Measurements from ENCODE around the gene KLC1.

KLC1 gene

GRCh38 chr14:103616635-103617300, 12.2 kb upstream of the KLC1 start:
- H3K4me1 Mint-ChIP-seq (ENCODE audit: low read depth), result no peaks in the 10 kb centered on the region

GRCh38 chr14:103619057-103619456, 10.0 kb upstream of the KLC1 start:
- no peaks in the 10 kb centered on the region for H3K9me3 Mint-ChIP-seq
- no peak overlapping the region for H3K27ac Mint-ChIP-seq
- peaks cover 7% of the 10 kb centered on the region for H3K27me3 Mint-ChIP-seq (ENCODE audit: low read depth)
- no peaks in the 10 kb centered on the region for H3K4me1 Mint-ChIP-seq (ENCODE audit: low read depth)
- H3K36me3 Mint-ChIP-seq (ENCODE audit: low read depth), result no peaks in the 10 kb centered on the region
- H3K4me3 Mint-ChIP-seq, result no peak overlapping the region

More at GRCh38 chr14:103616635-103617300, 12.2 kb upstream of the KLC1 start:
- Mint-ChIP-seq H3K9me3 (no peaks in the 10 kb centered on the region), H3K27me3 (ENCODE audit: low read depth) (peaks cover 3% of the 10 kb centered on the region), H3K4me3 (no peak overlapping the region), H3K36me3 (ENCODE audit: low read depth) (no peaks in the 10 kb centered on the region), H3K27ac (no peak overlapping the region)

GRCh38 chr14:103621860-103622259, 7.2 kb upstream of the KLC1 start:
- no peaks in the 10 kb centered on the region for H3K36me3 Mint-ChIP-seq (ENCODE audit: low read depth)
- no peaks in the 10 kb centered on the region for H3K9me3 Mint-ChIP-seq
- peaks cover 10% of the 10 kb centered on the region for H3K4me1 Mint-ChIP-seq (ENCODE audit: low read depth)
- no peak overlapping the region for H3K4me3 Mint-ChIP-seq
- H3K27ac Mint-ChIP-seq, result no peak overlapping the region
- peaks cover 7% of the 10 kb centered on the region for H3K27me3 Mint-ChIP-seq (ENCODE audit: low read depth)

DNA sequence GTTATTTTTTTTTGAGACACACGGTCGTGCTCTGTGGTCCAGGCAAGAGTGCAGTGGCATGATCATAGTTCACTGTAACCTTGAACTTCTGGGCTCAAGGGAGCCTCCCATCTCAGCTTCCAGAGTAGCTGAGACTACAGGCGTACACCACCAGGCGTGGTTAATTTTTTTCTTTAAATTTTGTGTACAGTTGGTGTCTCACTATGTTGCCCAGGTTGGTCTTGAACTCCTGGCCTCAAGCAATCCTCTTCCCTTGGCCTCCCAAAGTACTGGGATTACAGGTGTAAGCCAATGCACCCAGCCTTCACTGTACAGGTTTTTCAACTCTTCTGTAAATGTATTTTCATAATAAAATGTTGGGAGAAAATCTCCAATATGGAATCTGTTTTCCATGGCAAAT, 5.7 kb upstream of the KLC1 start:
- no peak overlapping the region for H3K4me3 Mint-ChIP-seq
- H3K36me3 Mint-ChIP-seq (ENCODE audit: low read depth), result no peaks in the 10 kb centered on the region
- no peak overlapping the region for H3K27ac Mint-ChIP-seq
- peaks cover 7% of the 10 kb centered on the region for H3K27me3 Mint-ChIP-seq (ENCODE audit: low read depth)
- H3K9me3 Mint-ChIP-seq, result no peaks in the 10 kb centered on the region
- H3K4me1 Mint-ChIP-seq (ENCODE audit: low read depth), result peaks cover 12% of the 10 kb centered on the region

- H3K27ac Mint-ChIP-seq, result no peak overlapping the region
- no peaks in the 10 kb centered on the region for H3K36me3 Mint-ChIP-seq (ENCODE audit: low read depth)
- peaks cover 12% of the 10 kb centered on the region for H3K4me1 Mint-ChIP-seq (ENCODE audit: low read depth)
- no peak overlapping the region for H3K4me3 Mint-ChIP-seq
- H3K27me3 Mint-ChIP-seq (ENCODE audit: low read depth), result peaks cover 7% of the 10 kb centered on the region
- H3K9me3 Mint-ChIP-seq, result no peaks in the 10 kb centered on the region
Measured at GRCh38 chr14:103623883-103624482, 5.0 kb upstream of the KLC1 start.

DNA sequence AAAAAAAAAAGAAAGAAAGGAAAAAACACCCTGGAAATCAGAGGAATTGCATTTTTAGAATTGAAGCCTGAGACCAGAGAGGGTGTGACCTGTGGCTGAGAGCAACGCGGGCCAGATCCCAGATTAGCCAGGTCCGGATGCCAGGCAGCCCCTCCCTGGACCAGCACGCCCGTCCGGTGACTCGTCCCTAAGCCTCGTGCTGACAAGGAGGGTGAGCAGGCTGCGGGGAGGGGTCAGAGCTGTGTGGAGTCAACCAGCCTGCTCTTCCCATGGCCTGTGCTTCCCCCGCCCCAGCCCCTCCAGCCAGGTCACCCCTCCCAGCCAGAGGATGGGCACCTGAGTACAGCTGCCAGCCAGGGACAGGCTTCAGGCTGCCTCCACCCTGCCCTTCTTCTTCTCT, 4.2 kb upstream of the KLC1 start:
- peaks cover 12% of the 10 kb centered on the region for H3K4me1 Mint-ChIP-seq (ENCODE audit: low read depth)
- H3K9me3 Mint-ChIP-seq, result no peaks in the 10 kb centered on the region
- H3K27ac Mint-ChIP-seq, result peak overlapping the region; percentile 85
- H3K4me3 Mint-ChIP-seq, result peak overlapping the region; percentile 71
- no peaks in the 10 kb centered on the region for H3K36me3 Mint-ChIP-seq (ENCODE audit: low read depth)
- peaks cover 7% of the 10 kb centered on the region for H3K27me3 Mint-ChIP-seq (ENCODE audit: low read depth)

DNA sequence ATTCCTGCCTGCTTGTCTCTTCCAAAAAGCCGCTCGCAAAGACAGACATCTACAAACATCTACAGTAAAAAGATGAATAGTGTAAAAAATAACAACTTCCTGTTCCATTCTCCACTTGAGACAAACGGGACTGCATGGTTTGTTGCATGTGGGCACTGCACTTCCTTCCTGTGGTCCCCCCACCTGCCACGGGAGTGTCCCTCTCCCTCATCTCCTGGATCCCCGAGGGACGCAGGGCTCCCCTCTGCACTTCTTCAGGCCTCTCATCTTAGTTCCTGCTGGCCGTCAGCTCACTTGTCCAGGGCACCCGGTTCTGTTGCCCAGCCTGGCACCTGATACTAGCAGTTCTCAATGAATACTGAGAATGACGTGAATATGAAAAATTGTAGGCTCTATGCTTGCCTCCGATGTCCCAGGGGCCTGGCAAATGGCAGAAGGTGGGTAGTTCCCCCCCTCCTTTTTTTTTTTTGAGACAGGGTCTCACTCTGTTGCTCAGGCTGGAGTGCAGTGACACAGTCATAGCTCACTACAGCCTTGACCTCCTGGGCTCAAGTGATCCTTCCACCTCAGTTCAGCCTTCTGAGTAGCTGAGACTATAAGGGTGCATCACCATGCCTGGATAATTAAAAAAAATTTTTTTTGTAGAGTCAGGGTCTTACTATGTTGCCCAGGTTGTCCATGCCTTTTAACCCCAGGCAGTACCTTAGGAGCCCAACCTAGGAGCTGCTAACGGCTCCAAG, 3.5 kb upstream of the KLC1 start:
- H3K36me3 Mint-ChIP-seq (ENCODE audit: low read depth), result no peaks in the 10 kb centered on the region
- H3K27ac Mint-ChIP-seq, result peak overlapping the region; percentile 85
- H3K9me3 Mint-ChIP-seq, result no peaks in the 10 kb centered on the region
- H3K27me3 Mint-ChIP-seq (ENCODE audit: low read depth), result peaks cover 7% of the 10 kb centered on the region
- peak overlapping the region; percentile 71 for H3K4me3 Mint-ChIP-seq
- peaks cover 14% of the 10 kb centered on the region for H3K4me1 Mint-ChIP-seq (ENCODE audit: low read depth)

GRCh38 chr14:103626146-103626850, 2.7 kb upstream of the KLC1 start:
- H3K27me3 Mint-ChIP-seq (ENCODE audit: low read depth), result peaks cover 4% of the 10 kb centered on the region
- peak overlapping the region; percentile 21 for H3K4me3 Mint-ChIP-seq
- no peaks in the 10 kb centered on the region for H3K9me3 Mint-ChIP-seq
- no peaks in the 10 kb centered on the region for H3K36me3 Mint-ChIP-seq (ENCODE audit: low read depth)
- peaks cover 15% of the 10 kb centered on the region for H3K4me1 Mint-ChIP-seq (ENCODE audit: low read depth)
- H3K27ac Mint-ChIP-seq, result no peak overlapping the region

DNA sequence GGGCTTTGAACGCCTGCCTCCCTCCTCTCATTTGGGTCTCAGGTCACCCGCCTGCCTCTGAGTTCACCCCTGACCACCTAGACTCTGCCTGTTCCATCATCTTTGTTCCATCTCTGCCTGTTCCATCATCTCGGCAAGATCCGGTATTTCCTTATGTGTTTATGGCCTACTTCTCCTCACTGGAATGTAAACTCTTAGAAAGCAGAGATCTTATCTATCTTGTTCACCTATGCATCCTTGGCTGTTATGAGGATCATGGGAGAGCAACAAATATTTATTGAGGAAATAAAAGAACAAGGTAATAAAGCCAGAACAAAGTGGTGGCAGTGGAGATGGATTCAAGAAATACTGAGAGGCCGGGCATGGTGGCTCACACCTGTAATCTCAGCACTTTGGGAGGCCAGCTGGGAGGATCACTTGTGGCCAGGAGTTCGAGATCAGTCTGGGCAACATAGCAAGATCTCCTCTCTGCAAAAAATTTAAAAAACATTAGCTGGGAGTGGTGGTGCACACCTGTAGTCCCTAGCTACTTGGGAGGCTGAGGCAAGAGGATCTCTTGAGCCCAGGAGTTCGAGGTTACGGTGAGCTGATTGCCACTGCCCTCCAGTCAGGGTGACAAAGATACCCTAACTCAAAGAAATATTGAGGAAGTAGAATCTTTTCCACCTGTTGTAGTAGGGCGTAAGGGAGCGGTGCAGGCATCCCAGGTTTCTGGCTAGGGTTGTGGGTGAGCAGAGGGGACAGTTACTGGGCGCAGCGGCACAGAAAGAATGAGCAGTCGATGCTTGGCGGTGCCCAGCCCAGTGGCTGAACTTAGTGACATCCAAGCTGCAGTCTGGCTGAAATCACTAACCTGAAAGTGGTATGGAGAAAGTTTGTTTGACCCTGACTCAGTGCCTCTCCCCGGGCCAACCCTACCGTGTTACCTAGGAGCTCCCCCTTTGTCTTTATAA, 1.7 kb upstream of the KLC1 start:
- peak overlapping the region; percentile 58 for H3K27ac Mint-ChIP-seq
- no peaks in the 10 kb centered on the region for H3K9me3 Mint-ChIP-seq
- H3K4me1 Mint-ChIP-seq (ENCODE audit: low read depth), result peaks cover 15% of the 10 kb centered on the region
- peaks cover 4% of the 10 kb centered on the region for H3K27me3 Mint-ChIP-seq (ENCODE audit: low read depth)
- no peaks in the 10 kb centered on the region for H3K36me3 Mint-ChIP-seq (ENCODE audit: low read depth)
- peak overlapping the region; percentile 77 for H3K4me3 Mint-ChIP-seq

DNA sequence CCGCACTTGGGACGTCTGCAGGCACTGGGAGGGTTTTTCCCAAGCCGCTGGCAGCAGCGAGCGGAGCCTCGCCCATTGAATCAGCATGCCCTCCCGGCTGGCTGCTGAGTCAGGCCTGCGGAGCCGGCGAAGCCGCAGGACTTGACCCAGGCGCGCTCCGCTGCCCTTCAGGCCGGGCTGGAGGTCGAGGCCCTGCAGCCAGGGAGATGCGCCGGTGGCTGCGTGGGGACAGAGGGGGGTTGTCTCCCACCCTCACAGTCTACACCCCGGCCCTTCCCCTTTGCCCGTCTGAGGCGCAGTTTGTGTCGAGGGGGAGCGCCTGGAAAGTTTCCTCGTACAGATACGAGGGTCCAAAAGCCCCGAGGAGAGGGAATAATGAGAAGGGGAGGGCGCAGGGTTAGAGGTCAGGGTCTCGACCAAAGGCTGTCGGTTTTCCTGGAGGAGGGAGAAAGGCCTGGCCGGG, 759 bp upstream of the KLC1 start:
- Mint-ChIP-seq H3K4me3 (peak overlapping the region; percentile 77), H3K36me3 (ENCODE audit: low read depth) (no peaks in the 10 kb centered on the region), H3K9me3 (no peaks in the 10 kb centered on the region)

GRCh38 chr14:103629503-103630121, 601 bp downstream of the KLC1 start:
- Mint-ChIP-seq H3K36me3 (ENCODE audit: low read depth) (no peaks in the 10 kb centered on the region), H3K4me3 (peak overlapping the region; percentile 84), H3K27me3 (ENCODE audit: low read depth) (no peaks in the 10 kb centered on the region), H3K9me3 (no peaks in the 10 kb centered on the region), H3K4me1 (ENCODE audit: low read depth) (peaks cover 24% of the 10 kb centered on the region), H3K27ac (peak overlapping the region; percentile 55)

More for the DNA sequence above, 759 bp upstream of the KLC1 start:
- no peaks in the 10 kb centered on the region for H3K27me3 Mint-ChIP-seq (ENCODE audit: low read depth)
- H3K4me1 Mint-ChIP-seq (ENCODE audit: low read depth), result peaks cover 16% of the 10 kb centered on the region
- H3K27ac Mint-ChIP-seq, result peak overlapping the region; percentile 86

- H3K9me3 Mint-ChIP-seq, result no peaks in the 10 kb centered on the region
- H3K4me3 Mint-ChIP-seq, result peak overlapping the region; percentile 84
- peak overlapping the region; percentile 55 for H3K27ac Mint-ChIP-seq
- H3K36me3 Mint-ChIP-seq (ENCODE audit: low read depth), result no peaks in the 10 kb centered on the region
- H3K27me3 Mint-ChIP-seq (ENCODE audit: low read depth), result no peaks in the 10 kb centered on the region
- peaks cover 25% of the 10 kb centered on the region for H3K4me1 Mint-ChIP-seq (ENCODE audit: low read depth)
Measured at GRCh38 chr14:103630364-103631108, 1.5 kb downstream of the KLC1 start.

- no peaks in the 10 kb centered on the region for H3K9me3 Mint-ChIP-seq
- H3K27ac Mint-ChIP-seq, result no peak overlapping the region
- H3K36me3 Mint-ChIP-seq (ENCODE audit: low read depth), result peaks cover 3% of the 10 kb centered on the region
- H3K27me3 Mint-ChIP-seq (ENCODE audit: low read depth), result no peaks in the 10 kb centered on the region
- H3K4me3 Mint-ChIP-seq, result no peak overlapping the region
- H3K4me1 Mint-ChIP-seq (ENCODE audit: low read depth), result peaks cover 32% of the 10 kb centered on the region
Measured at GRCh38 chr14:103633391-103633790, 4.4 kb downstream of the KLC1 start.

Measured in T-helper 1 cell treated with Interleukin-12 subunit alpha and Interleukin-12 subunit beta and Interleukin-4 antibody, amounts not matched to agents 30 μg/mL and 1 μg/mL, for 36 hours (primary cell).